Activated CD8-positive, alpha-beta memory T cell treated with anti-CD3 and anti-CD28 coated beads, Interleukin-2, amount 50 U/mL, for 1 hour (primary cell): ENCODE measurements around the gene CLEC16A.

Source experiments
- DNase-seq: peaks from one replicate; pipeline ENCODE4 v3.0.0-alpha.2; 2020; ENCODE audit errors: extremely low read depth

CLEC16A gene

GRCh38 chr16:11178424-11178823 is 234.1 kb downstream of the CLEC16A start:
- no peak for DNase-seq

- no peak for DNase-seq
Observed at GRCh38 chr16:11179574-11179973, 235.2 kb downstream of the CLEC16A start.

- no peak for DNase-seq
Observed at GRCh38 chr16:11180489-11180888, 236.1 kb downstream of the CLEC16A start.

- DNase-seq, result no peak
Observed at GRCh38 chr16:11181242-11181898, 237.0 kb downstream of the CLEC16A start.

GRCh38 chr16:11181899-11182279 is 237.5 kb downstream of the CLEC16A start:
- DNase-seq, result no peak

GRCh38 chr16:11182411-11182810 is 238.0 kb downstream of the CLEC16A start:
- DNase-seq, result no peak

- DNase-seq, result no peak
Observed at GRCh38 chr16:11183035-11183812, 238.9 kb downstream of the CLEC16A start.

- DNase-seq, result no peak
Observed at GRCh38 chr16:11183951-11184350, 239.6 kb downstream of the CLEC16A start.

- no peak for DNase-seq
Observed at GRCh38 chr16:11187522-11188023, 243.2 kb downstream of the CLEC16A start.

- no peak for DNase-seq
Observed at GRCh38 chr16:11188801-11189740, 244.7 kb downstream of the CLEC16A start.

GRCh38 chr16:11190588-11191560 is 246.5 kb downstream of the CLEC16A start:
- no peak for DNase-seq

- no peak for DNase-seq
Observed at GRCh38 chr16:11191665-11192064, 247.3 kb downstream of the CLEC16A start.

GRCh38 chr16:11193494-11193893 is 249.1 kb downstream of the CLEC16A start:
- no peak for DNase-seq

GRCh38 chr16:11194913-11195312 is 250.5 kb downstream of the CLEC16A start:
- DNase-seq, result no peak

- no peak for DNase-seq
Observed at GRCh38 chr16:11196286-11196828, 252.0 kb downstream of the CLEC16A start.

- no peak for DNase-seq
Observed at GRCh38 chr16:11198375-11198774, 254.0 kb downstream of the CLEC16A start.

- no peak for DNase-seq
Observed at GRCh38 chr16:11198828-11199227, 254.5 kb downstream of the CLEC16A start.

GRCh38 chr16:11200592-11200991 is 256.2 kb downstream of the CLEC16A start:
- no peak for DNase-seq

GRCh38 chr16:11201498-11202259 is 257.3 kb downstream of the CLEC16A start:
- DNase-seq, result no peak
